Activated CD8-positive, alpha-beta T cell treated with anti-CD3 and anti-CD28 coated beads, Interleukin-2, amount 10 ng/mL, durations not matched to agents 7 days and 5 days (primary cell): Measurements from ENCODE around the gene POU2AF2. TPM values are rescaled to one million over a fixed set of nuclear protein-coding genes. Genes with fewer than 3 reads are reported as not detected.

Experiments used
- ATAC-seq: fragments of 150-1000 bp; cut with Tn5 transposase; one replicate; pipeline ENCODE4 v1.10.0; 2021; ENCODE audit warnings: moderate library complexity
- CTCF ChIA-PET: fragments of 350-600 bp; sonication (Branson Sonifier 250); formaldehyde crosslinking; loops from one replicate; lab custom pipeline; 2021; ENCODE audit warnings: antibody characterized with exemption; lab: Charles Lee
- POLR2A ChIA-PET: fragments of 350-600 bp; sonication (Branson Sonifier 250); formaldehyde crosslinking; loops from one replicate; lab custom pipeline; 2021; ENCODE audit warnings: antibody characterized with exemption; lab: Charles Lee
- DNase-seq: peaks from one replicate; pipeline ENCODE4 v3.0.0-alpha.2; 2020
- H3K27ac Mint-ChIP-seq: one replicate; pipeline ENCODE4 v1.8.0; 2021; ENCODE audit warnings: mild to moderate bottlenecking, mixed read lengths
- H3K27me3 Mint-ChIP-seq: one replicate; pipeline ENCODE4 v1.8.0; 2021; ENCODE audit warnings: low read depth, mixed read lengths
- H3K36me3 Mint-ChIP-seq: one replicate; pipeline ENCODE4 v1.8.0; 2021; ENCODE audit warnings: low read depth, mixed read lengths
- H3K4me1 Mint-ChIP-seq: one replicate; pipeline ENCODE4 v1.8.0; 2021; ENCODE audit warnings: low read depth, mixed read lengths
- H3K4me3 Mint-ChIP-seq: one replicate; pipeline ENCODE4 v1.8.0; 2021; ENCODE audit warnings: mild to moderate bottlenecking, mixed read lengths
- H3K9me3 Mint-ChIP-seq: one replicate; pipeline ENCODE4 v1.8.0; 2022; ENCODE audit warnings: mixed read lengths; ENCODE audit not compliant: insufficient read depth
- total RNA-seq, 2 experiments: library from RNA; stranded (reverse); gene quantifications; one replicate each; pipeline ENCODE4 v1.2.3, GENCODE V29; 2021

Gene POU2AF2
- total RNA-seq, 2 experiments from 2014 or later, result not detected

- ATAC-seq (no peak), DNase-seq (no peak)
- Mint-ChIP-seq H3K27ac (no peak overlapping the region), H3K9me3 (no peaks in the 10 kb centered on the region), H3K27me3 (peaks cover 17% of the 10 kb centered on the region), H3K4me3 (no peak overlapping the region), H3K36me3 (no peaks in the 10 kb centered on the region), H3K4me1 (no peaks in the 10 kb centered on the region)
- CTCF ChIA-PET, result interaction anchor here (0.9 kb wide), 1 partner anchor 108 kb away, joined by 3 read pairs; no protein-coding TSS in a partner anchor
- POLR2A ChIA-PET, result no interaction called here
Measured at GRCh38 chr11:111320728-111321568, 75.4 kb downstream of the POU2AF2 start.

GRCh38 chr11:111322534-111322933 lies 77.0 kb downstream of the POU2AF2 start:
- H3K4me3 Mint-ChIP-seq, result no peak overlapping the region
- no peaks in the 10 kb centered on the region for H3K9me3 Mint-ChIP-seq
- ATAC-seq (no peak), DNase-seq (no peak)
- H3K27ac Mint-ChIP-seq, result no peak overlapping the region
- H3K27me3 Mint-ChIP-seq, result peaks cover 10% of the 10 kb centered on the region
- H3K36me3 Mint-ChIP-seq, result no peaks in the 10 kb centered on the region
- CTCF ChIA-PET, result interaction anchor here (0.9 kb wide), 1 partner anchor 107 kb away, joined by 3 read pairs; no protein-coding TSS in a partner anchor
- POLR2A ChIA-PET, result no interaction called here
- H3K4me1 Mint-ChIP-seq, result no peaks in the 10 kb centered on the region

GRCh38 chr11:111324277-111324720 lies 78.8 kb downstream of the POU2AF2 start:
- H3K4me1 Mint-ChIP-seq, result no peaks in the 10 kb centered on the region
- POLR2A ChIA-PET, result no interaction called here
- H3K36me3 Mint-ChIP-seq, result no peaks in the 10 kb centered on the region
- ATAC-seq, result no peak
- H3K27me3 Mint-ChIP-seq, result peaks cover 10% of the 10 kb centered on the region
- H3K4me3 Mint-ChIP-seq, result no peak overlapping the region
- no peak for DNase-seq
- CTCF ChIA-PET, result interaction anchor here (1.0 kb wide), 1 partner anchor 99 kb away, joined by 3 read pairs; no protein-coding TSS in a partner anchor
- no peaks in the 10 kb centered on the region for H3K9me3 Mint-ChIP-seq
- no peak overlapping the region for H3K27ac Mint-ChIP-seq

- Mint-ChIP-seq H3K9me3 (no peaks in the 10 kb centered on the region), H3K4me1 (no peaks in the 10 kb centered on the region), H3K27me3 (peaks cover 7% of the 10 kb centered on the region), H3K4me3 (no peak overlapping the region), H3K36me3 (no peaks in the 10 kb centered on the region), H3K27ac (no peak overlapping the region)
- DNase-seq (peak; percentile 4), ATAC-seq (no peak)
- ChIA-PET POLR2A (no interaction called here), CTCF (no interaction called here)
Measured at GRCh38 chr11:111325259-111325658, 79.7 kb downstream of the POU2AF2 start.

GRCh38 chr11:111326824-111327223 lies 81.3 kb downstream of the POU2AF2 start:
- H3K27me3 Mint-ChIP-seq, result peaks cover 7% of the 10 kb centered on the region
- no peak for DNase-seq
- no peak overlapping the region for H3K27ac Mint-ChIP-seq
- no peaks in the 10 kb centered on the region for H3K4me1 Mint-ChIP-seq
- H3K36me3 Mint-ChIP-seq, result no peaks in the 10 kb centered on the region
- ChIA-PET POLR2A (no interaction called here), CTCF (interaction anchor here (1.4 to 1.5 kb wide), 2 partner anchors 102 to 120 kb away, joined by 4 to 5 read pairs; no protein-coding TSS in a partner anchor)
- no peak overlapping the region for H3K4me3 Mint-ChIP-seq
- no peaks in the 10 kb centered on the region for H3K9me3 Mint-ChIP-seq
- ATAC-seq, result no peak

- no peak overlapping the region for H3K27ac Mint-ChIP-seq
- no peaks in the 10 kb centered on the region for H3K9me3 Mint-ChIP-seq
- peaks cover 10% of the 10 kb centered on the region for H3K27me3 Mint-ChIP-seq
- H3K4me1 Mint-ChIP-seq, result no peaks in the 10 kb centered on the region
- DNase-seq, result no peak
- no peaks in the 10 kb centered on the region for H3K36me3 Mint-ChIP-seq
- ATAC-seq, result no peak
- H3K4me3 Mint-ChIP-seq, result no peak overlapping the region
- POLR2A ChIA-PET, result no interaction called here
- CTCF ChIA-PET, result no interaction called here
Measured at GRCh38 chr11:111327908-111328624, 82.5 kb downstream of the POU2AF2 start.

- CTCF ChIA-PET, result no interaction called here
- POLR2A ChIA-PET, result no interaction called here
- Mint-ChIP-seq H3K4me3 (no peak overlapping the region), H3K9me3 (no peaks in the 10 kb centered on the region), H3K27ac (no peak overlapping the region), H3K27me3 (peaks cover 10% of the 10 kb centered on the region), H3K36me3 (no peaks in the 10 kb centered on the region), H3K4me1 (no peaks in the 10 kb centered on the region)
- DNase-seq (no peak), ATAC-seq (no peak)
Measured at GRCh38 chr11:111329306-111330204, 84.0 kb downstream of the POU2AF2 start.

GRCh38 chr11:111330234-111330893 lies 84.8 kb downstream of the POU2AF2 start:
- Mint-ChIP-seq H3K4me1 (no peaks in the 10 kb centered on the region), H3K27ac (no peak overlapping the region), H3K9me3 (no peaks in the 10 kb centered on the region), H3K27me3 (peaks cover 10% of the 10 kb centered on the region), H3K36me3 (no peaks in the 10 kb centered on the region), H3K4me3 (no peak overlapping the region)
- ChIA-PET CTCF (no interaction called here), POLR2A (no interaction called here)
- ATAC-seq (no peak), DNase-seq (no peak)

- DNase-seq, result no peak
- no peak overlapping the region for H3K27ac Mint-ChIP-seq
- ChIA-PET POLR2A (no interaction called here), CTCF (interaction anchor here (2.8 kb wide), 1 partner anchor 90 kb away, joined by 7 read pairs; no protein-coding TSS in a partner anchor)
- no peaks in the 10 kb centered on the region for H3K4me1 Mint-ChIP-seq
- ATAC-seq, result no peak
- no peak overlapping the region for H3K4me3 Mint-ChIP-seq
- H3K36me3 Mint-ChIP-seq, result no peaks in the 10 kb centered on the region
- peaks cover 6% of the 10 kb centered on the region for H3K27me3 Mint-ChIP-seq
- H3K9me3 Mint-ChIP-seq, result no peaks in the 10 kb centered on the region
Measured at GRCh38 chr11:111331711-111332479, 86.4 kb downstream of the POU2AF2 start.

- Mint-ChIP-seq H3K27me3 (peaks cover 3% of the 10 kb centered on the region), H3K4me1 (no peaks in the 10 kb centered on the region), H3K9me3 (peaks cover 5% of the 10 kb centered on the region), H3K36me3 (peaks cover 3% of the 10 kb centered on the region), H3K27ac (no peak overlapping the region), H3K4me3 (no peak overlapping the region)
- ChIA-PET CTCF (interaction anchor here (2.8 kb wide), 1 partner anchor 88 kb away, joined by 7 read pairs; no protein-coding TSS in a partner anchor), POLR2A (no interaction called here)
- ATAC-seq, result no peak
- DNase-seq, result no peak
Measured at GRCh38 chr11:111334532-111335502, 89.3 kb downstream of the POU2AF2 start.
